Measurements from ENCODE around the gene HOXA3.

HOXA3 gene

DNA sequence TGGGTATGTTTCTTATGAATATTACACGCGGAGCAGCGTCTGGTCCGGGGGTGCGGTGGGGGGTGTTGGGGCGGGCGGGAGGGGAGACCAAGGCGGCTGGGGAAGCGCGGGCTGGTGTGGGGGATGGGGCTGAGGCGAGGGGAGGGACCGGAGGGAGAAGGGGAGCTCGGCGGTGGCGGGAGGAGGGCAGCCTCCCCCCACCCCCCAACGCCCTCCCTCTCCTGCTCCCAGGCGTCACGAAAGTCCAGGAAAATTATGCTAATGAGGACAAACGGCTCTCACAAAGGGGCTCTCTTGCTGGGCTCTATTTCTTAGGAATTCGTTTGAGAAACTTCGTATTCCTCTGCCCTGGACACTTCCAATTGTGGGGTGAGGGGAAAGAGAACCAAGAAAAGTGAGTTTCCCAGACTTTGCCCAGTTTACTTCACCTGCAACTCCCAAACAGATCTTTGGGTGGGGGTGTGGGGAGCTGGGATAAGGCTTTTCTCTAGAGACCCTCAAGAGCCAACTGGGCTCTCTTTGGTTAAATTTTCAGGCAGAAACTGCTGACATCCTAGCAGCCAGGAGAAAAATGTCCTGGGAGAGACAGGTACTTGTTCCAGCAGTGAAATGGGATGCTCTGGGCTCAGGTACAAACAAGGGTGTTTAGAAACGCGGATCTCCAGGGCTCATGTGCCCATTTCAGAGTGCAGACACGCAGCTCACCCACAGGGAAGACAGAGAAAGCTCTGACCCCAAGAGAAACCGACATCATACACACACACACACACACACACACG lies 38.2 kb downstream of the HOXA3 start:
- DNase-seq (ENCODE audit: low read depth in 1 of 2, low spot score in 1 of 2): no peak
- Histone ChIP-seq H3K4me3 (replicated peaks; ENCODE audit: insufficient read depth, low read length) (no peak overlapping the region), H3K27me3 (ENCODE audit: insufficient read depth, poor library complexity, severe bottlenecking) (peaks cover 3% of the 10 kb centered on the region), H3K27ac (replicated peaks) (no peak overlapping the region)
- TF ChIP-seq SPI1 (IDR thresholded peaks at IDR 0.05; ENCODE audit: borderline replicate concordance, low read depth): no peak
- TF ChIP-seq GABPA (IDR thresholded peaks at IDR 0.05; ENCODE audit: low read depth): no peak
- TF ChIP-seq POLR2AphosphoS5 (IDR thresholded peaks at IDR 0.05; ENCODE audit: low read depth): no peak
- TF ChIP-seq, protein P1, sequence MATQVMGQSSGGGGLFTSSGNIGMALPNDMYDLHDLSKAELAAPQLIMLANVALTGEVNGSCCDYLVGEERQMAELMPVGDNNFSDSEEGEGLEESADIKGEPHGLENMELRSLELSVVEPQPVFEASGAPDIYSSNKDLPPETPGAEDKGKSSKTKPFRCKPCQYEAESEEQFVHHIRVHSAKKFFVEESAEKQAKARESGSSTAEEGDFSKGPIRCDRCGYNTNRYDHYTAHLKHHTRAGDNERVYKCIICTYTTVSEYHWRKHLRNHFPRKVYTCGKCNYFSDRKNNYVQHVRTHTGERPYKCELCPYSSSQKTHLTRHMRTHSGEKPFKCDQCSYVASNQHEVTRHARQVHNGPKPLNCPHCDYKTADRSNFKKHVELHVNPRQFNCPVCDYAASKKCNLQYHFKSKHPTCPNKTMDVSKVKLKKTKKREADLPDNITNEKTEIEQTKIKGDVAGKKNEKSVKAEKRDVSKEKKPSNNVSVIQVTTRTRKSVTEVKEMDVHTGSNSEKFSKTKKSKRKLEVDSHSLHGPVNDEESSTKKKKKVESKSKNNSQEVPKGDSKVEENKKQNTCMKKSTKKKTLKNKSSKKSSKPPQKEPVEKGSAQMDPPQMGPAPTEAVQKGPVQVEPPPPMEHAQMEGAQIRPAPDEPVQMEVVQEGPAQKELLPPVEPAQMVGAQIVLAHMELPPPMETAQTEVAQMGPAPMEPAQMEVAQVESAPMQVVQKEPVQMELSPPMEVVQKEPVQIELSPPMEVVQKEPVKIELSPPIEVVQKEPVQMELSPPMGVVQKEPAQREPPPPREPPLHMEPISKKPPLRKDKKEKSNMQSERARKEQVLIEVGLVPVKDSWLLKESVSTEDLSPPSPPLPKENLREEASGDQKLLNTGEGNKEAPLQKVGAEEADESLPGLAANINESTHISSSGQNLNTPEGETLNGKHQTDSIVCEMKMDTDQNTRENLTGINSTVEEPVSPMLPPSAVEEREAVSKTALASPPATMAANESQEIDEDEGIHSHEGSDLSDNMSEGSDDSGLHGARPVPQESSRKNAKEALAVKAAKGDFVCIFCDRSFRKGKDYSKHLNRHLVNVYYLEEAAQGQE (IDR thresholded peaks at IDR 0.05; ENCODE audit: insufficient replicate concordance, low read depth): no peak
- TF ChIP-seq, protein P2, sequence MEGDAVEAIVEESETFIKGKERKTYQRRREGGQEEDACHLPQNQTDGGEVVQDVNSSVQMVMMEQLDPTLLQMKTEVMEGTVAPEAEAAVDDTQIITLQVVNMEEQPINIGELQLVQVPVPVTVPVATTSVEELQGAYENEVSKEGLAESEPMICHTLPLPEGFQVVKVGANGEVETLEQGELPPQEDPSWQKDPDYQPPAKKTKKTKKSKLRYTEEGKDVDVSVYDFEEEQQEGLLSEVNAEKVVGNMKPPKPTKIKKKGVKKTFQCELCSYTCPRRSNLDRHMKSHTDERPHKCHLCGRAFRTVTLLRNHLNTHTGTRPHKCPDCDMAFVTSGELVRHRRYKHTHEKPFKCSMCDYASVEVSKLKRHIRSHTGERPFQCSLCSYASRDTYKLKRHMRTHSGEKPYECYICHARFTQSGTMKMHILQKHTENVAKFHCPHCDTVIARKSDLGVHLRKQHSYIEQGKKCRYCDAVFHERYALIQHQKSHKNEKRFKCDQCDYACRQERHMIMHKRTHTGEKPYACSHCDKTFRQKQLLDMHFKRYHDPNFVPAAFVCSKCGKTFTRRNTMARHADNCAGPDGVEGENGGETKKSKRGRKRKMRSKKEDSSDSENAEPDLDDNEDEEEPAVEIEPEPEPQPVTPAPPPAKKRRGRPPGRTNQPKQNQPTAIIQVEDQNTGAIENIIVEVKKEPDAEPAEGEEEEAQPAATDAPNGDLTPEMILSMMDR (IDR thresholded peaks at IDR 0.05; ENCODE audit: insufficient read depth, low read length): no peak

DNA sequence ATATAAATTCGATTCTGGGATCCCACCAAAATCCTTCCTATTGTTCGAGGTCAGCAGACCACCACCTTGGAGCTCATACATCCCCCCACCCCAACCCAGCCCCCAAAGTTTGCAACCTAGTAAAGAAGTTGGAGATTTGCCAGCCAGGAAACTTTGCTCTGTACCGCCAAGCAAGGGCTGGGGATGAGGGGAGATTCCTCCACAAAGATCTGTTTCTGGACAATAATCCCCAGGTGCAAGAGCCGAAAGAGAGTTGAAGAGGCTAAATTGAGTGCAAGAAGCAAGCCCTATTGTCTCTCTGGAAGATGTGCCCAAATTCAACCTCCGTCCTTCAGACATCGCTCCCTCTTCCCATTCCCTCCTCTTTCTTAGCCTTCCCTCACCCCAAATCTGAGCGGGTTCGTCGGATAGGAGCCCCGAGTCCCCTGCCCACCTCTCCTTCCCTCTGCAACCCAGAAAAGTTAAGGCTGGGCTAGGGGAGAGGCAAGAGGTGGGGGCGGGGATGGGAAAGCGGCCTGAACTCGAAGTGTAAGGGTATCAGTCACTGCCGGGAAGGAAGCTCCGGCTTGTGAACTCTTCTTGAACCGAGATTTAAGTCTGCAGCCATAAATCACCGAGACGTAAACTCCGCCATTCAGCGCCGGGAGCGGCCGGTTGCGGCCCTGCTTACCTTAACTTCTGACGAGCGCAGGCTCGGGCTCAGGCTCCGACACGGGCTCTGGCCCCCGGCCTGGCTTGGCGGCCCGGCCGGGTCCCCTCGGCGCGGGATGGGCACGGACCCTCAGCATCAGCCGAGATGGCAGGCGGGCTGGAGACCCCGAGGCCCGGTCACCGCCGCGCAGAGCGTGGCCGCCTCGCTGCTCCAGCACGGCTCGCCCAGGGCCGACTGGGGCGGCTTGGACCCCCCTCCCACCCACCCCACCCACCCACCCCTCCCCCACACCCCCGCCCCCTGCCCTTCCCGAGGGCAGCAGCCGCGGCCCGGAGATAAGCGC lies 39.1 kb downstream of the HOXA3 start:
- TF ChIP-seq, protein P1 (IDR thresholded peaks at IDR 0.05; ENCODE audit: insufficient replicate concordance, low read depth): no peak
- H3K27me3 ChIP-seq (ENCODE audit: insufficient read depth, poor library complexity, severe bottlenecking): peaks cover 3% of the 10 kb centered on the region
- H3K4me3 ChIP-seq (replicated peaks; ENCODE audit: insufficient read depth, low read length): no peak overlapping the region
- no peak overlapping the region for H3K27ac ChIP-seq (replicated peaks)
- DNase-seq (ENCODE audit: low read depth in 1 of 2, low spot score in 1 of 2): no peak

DNA sequence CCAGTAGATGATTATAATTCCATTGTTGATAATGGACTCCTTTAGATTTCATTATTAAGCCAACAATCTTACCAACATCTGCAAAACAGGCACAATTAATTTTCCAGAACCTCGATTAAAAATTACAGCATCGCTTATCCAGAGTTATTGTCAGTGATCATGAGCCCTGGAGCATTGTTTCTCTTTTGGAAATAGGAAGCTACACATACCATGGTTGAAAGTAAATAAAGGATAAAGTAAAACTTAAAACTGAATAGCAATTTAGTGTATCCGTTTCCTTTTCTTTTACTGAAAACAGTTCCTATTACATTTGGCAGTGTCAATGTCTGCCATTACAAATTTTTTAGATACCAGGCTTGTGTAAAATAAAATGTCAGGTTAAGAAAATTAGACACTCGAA lies 40.0 kb downstream of the HOXA3 start:
- Histone ChIP-seq H3K27ac (replicated peaks) (no peak overlapping the region), H3K27me3 (ENCODE audit: insufficient read depth, poor library complexity, severe bottlenecking) (peaks cover 3% of the 10 kb centered on the region), H3K4me3 (replicated peaks; ENCODE audit: insufficient read depth, low read length) (no peak overlapping the region)
- no peak for DNase-seq (ENCODE audit: low read depth in 1 of 2, low spot score in 1 of 2)
- TF ChIP-seq POLR2AphosphoS5 (IDR thresholded peaks at IDR 0.05; ENCODE audit: low read depth): no peak
- no peak for TF ChIP-seq SPI1 (IDR thresholded peaks at IDR 0.05; ENCODE audit: borderline replicate concordance, low read depth)
- no peak for TF ChIP-seq GABPA (IDR thresholded peaks at IDR 0.05; ENCODE audit: low read depth)
- TF ChIP-seq, protein P2 (IDR thresholded peaks at IDR 0.05; ENCODE audit: insufficient read depth, low read length): no peak
- TF ChIP-seq, protein P1 (IDR thresholded peaks at IDR 0.05; ENCODE audit: insufficient replicate concordance, low read depth): no peak

All from HL-60 (cell line).